Erythroblast (primary cell): ENCODE measurements around the gene IRAK2.

Source experiments
- GATA1 ChIP-seq: IDR thresholded peaks from 2 replicates; pipeline ENCODE4 v1.6.1; 2011; ENCODE audit warnings: low read depth, mild to moderate bottlenecking, control low read depth, low read length, moderate library complexity
- POLR2A ChIP-seq: IDR thresholded peaks from 2 replicates; pipeline ENCODE4 v1.6.1; 2011; ENCODE audit warnings: mild to moderate bottlenecking, low read length

GRCh38 chr3:10187944-10188343 is 23.2 kb downstream of the IRAK2 start:
- TF ChIP-seq POLR2A (no peak), GATA1 (no peak)
